PC-3 (cell line): ENCODE measurements around the gene ALDH16A1. TPM values are rescaled to one million over a fixed set of nuclear protein-coding genes. Genes with fewer than 3 reads are reported as not detected.

Source experiments
- ATAC-seq: fragments of 200-7000 bp; cut with Tn5 transposase; 2 replicates; pipeline ENCODE4 v1.9.1; 2020; ENCODE audit warnings: mild to moderate bottlenecking, moderate library complexity
- BruUV-seq: library from RNA; stranded (reverse); fragments of 400-500 nt; replicated peaks from 2 replicates; lab custom pipeline; 2021; lab: Mats Ljungman, UMichigan
- CTCF ChIA-PET: fragments of 300-600 bp; sonication (Branson Sonifier 250); formaldehyde crosslinking; loops from one replicate; lab custom pipeline; 2022; ENCODE audit warnings: antibody characterized with exemption; lab: Charles Lee
- POLR2A ChIA-PET: fragments of 300-600 bp; sonication (Branson Sonifier 250); formaldehyde crosslinking; loops from one replicate; lab custom pipeline; 2022; ENCODE audit warnings: antibody characterized with exemption; ENCODE audit not compliant: unreplicated experiment; lab: Charles Lee
- DNase-seq: peaks from one replicate; pipeline ENCODE4 v3.0.0-alpha.2; 2015
- H2AFZ ChIP-seq: fragments of 300-600 bp; sonication (generic); 2 replicates; pipeline ENCODE4 v1.6.0; 2016; ENCODE audit warnings: antibody characterized with exemption, low read length
- H3F3A ChIP-seq: fragments of 300-600 bp; sonication (generic); one replicate; pipeline ENCODE4 v1.6.0; 2017; ENCODE audit warnings: antibody characterized with exemption, low read length, control low read depth, mild to moderate bottlenecking; ENCODE audit not compliant: unreplicated experiment
- H3K27ac ChIP-seq: fragments of 300-600 bp; sonication (generic); 2 replicates; pipeline ENCODE4 v1.5.1; 2016; ENCODE audit warnings: mild to moderate bottlenecking, low read length
- H3K27me3 ChIP-seq: fragments of 300-600 bp; sonication (generic); 2 replicates; pipeline ENCODE4 v1.6.1; 2016; ENCODE audit warnings: low read length, mixed read lengths
- H3K36me3 ChIP-seq: fragments of 300-600 bp; sonication (generic); 2 replicates; pipeline ENCODE4 v1.6.1; 2016; ENCODE audit warnings: low read depth, mixed run types, low read length, mixed read lengths
- H3K4me1 ChIP-seq: fragments of 300-600 bp; sonication (generic); 2 replicates; pipeline ENCODE4 v1.5.1; 2016; ENCODE audit warnings: low read length; ENCODE audit not compliant: insufficient read depth
- H3K4me2 ChIP-seq: fragments of 300-600 bp; sonication (generic); 2 replicates; pipeline ENCODE4 v1.6.0; 2016; ENCODE audit warnings: low read length
- H3K4me3 ChIP-seq: fragments of 300-600 bp; sonication (generic); 2 replicates; pipeline ENCODE4 v1.5.1; 2016; ENCODE audit warnings: mild to moderate bottlenecking, low read length, mixed read lengths
- H3K79me2 ChIP-seq: fragments of 300-600 bp; sonication (generic); 2 replicates; pipeline ENCODE4 v1.6.1; 2017; ENCODE audit warnings: low read length, mixed read lengths
- H3K9ac ChIP-seq: fragments of 300-600 bp; sonication (generic); 2 replicates; pipeline ENCODE4 v1.6.0; 2016; ENCODE audit warnings: mild to moderate bottlenecking, low read length
- H3K9me2 ChIP-seq: fragments of 300-600 bp; sonication (generic); replicated peaks from 2 replicates; pipeline ENCODE4 v1.6.1; 2016; ENCODE audit warnings: mixed run types, low read length, mixed read lengths
- H3K9me3 ChIP-seq: fragments of 300-600 bp; sonication (generic); 2 replicates; pipeline ENCODE4 v1.6.1; 2016; ENCODE audit warnings: low read length, mixed read lengths
- H4K20me1 ChIP-seq: fragments of 300-600 bp; sonication (generic); 2 replicates; pipeline ENCODE4 v1.6.1; 2016; ENCODE audit warnings: low read length, mixed read lengths
- EZH2 ChIP-seq: fragments of 300-600 bp; sonication (generic); IDR thresholded peaks from one replicate; pipeline ENCODE4 v1.6.1; 2017; ENCODE audit warnings: antibody characterized with exemption, mild to moderate bottlenecking, low read length; ENCODE audit not compliant: unreplicated experiment
- EZH2phosphoT487 ChIP-seq: fragments of 300-600 bp; sonication (generic); IDR thresholded peaks from 2 replicates; pipeline ENCODE4 v1.6.1; 2018; ENCODE audit warnings: mild to moderate bottlenecking, antibody characterized with exemption, low read length, borderline replicate concordance
- intact Hi-C: fragments of 100-400 bp; cut with micrococcal nuclease; formaldehyde crosslinking; loops from 2 replicates; pipeline ENCODE4 v1.9.0; 2023
- total RNA-seq: library from RNA; depleted of rRNA; stranded (reverse); fragments of >200 nt; gene quantifications from 2 replicates; pipeline ENCODE4 v1.2.3, GENCODE V29; 2014
- TF ChIP-seq, protein P1 (sequence below): fragments of 300-600 bp; sonication (generic); conservative IDR thresholded peaks from 2 replicates; pipeline ENCODE4 v1.5.1; 2017; ENCODE audit warnings: antibody characterized with exemption, low read depth, mild to moderate bottlenecking, low read length

Gene ALDH16A1
- total RNA-seq, 1 experiment from 2014 or later = not detected

- TF ChIP-seq, protein P1, sequence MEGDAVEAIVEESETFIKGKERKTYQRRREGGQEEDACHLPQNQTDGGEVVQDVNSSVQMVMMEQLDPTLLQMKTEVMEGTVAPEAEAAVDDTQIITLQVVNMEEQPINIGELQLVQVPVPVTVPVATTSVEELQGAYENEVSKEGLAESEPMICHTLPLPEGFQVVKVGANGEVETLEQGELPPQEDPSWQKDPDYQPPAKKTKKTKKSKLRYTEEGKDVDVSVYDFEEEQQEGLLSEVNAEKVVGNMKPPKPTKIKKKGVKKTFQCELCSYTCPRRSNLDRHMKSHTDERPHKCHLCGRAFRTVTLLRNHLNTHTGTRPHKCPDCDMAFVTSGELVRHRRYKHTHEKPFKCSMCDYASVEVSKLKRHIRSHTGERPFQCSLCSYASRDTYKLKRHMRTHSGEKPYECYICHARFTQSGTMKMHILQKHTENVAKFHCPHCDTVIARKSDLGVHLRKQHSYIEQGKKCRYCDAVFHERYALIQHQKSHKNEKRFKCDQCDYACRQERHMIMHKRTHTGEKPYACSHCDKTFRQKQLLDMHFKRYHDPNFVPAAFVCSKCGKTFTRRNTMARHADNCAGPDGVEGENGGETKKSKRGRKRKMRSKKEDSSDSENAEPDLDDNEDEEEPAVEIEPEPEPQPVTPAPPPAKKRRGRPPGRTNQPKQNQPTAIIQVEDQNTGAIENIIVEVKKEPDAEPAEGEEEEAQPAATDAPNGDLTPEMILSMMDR = no peak
- TF ChIP-seq EZH2phosphoT487 (no peak), EZH2 (no peak)
- H3F3A ChIP-seq = no peaks in the 10 kb centered on the region
- no peaks in the 10 kb centered on the region for H3K9me3 ChIP-seq
- H3K27ac ChIP-seq = no peak overlapping the region
- no peak for ATAC-seq
- ChIA-PET POLR2A (no interaction called here), CTCF (no interaction called here)
- H3K4me3 ChIP-seq = no peak overlapping the region
- intact Hi-C loops = no loop called here
- no peak overlapping the region for H2AFZ ChIP-seq
- H3K79me2 ChIP-seq = no peaks in the 10 kb centered on the region
- H3K36me3 ChIP-seq = no peaks in the 10 kb centered on the region
- H3K4me2 ChIP-seq = no peak overlapping the region
- peaks cover 15% of the 10 kb centered on the region for H3K4me1 ChIP-seq
- no peaks in the 10 kb centered on the region for H4K20me1 ChIP-seq
- DNase-seq = no peak
- BruUV-seq = no TSS peak
- H3K9me2 ChIP-seq = no peaks in the 10 kb centered on the region
- H3K9ac ChIP-seq = no peak overlapping the region
- no peaks in the 10 kb centered on the region for H3K27me3 ChIP-seq
Observed at GRCh38 chr19:49407079-49407478, 45.9 kb upstream of the ALDH16A1 start.

GRCh38 chr19:49407482-49408015 is 45.5 kb upstream of the ALDH16A1 start:
- Histone ChIP-seq H3K79me2 (no peaks in the 10 kb centered on the region), H3K27me3 (no peaks in the 10 kb centered on the region), H3K4me3 (no peak overlapping the region), H3K9me2 (no peaks in the 10 kb centered on the region), H3K36me3 (no peaks in the 10 kb centered on the region), H3K27ac (no peak overlapping the region), H2AFZ (no peak overlapping the region), H3K9me3 (no peaks in the 10 kb centered on the region), H4K20me1 (no peaks in the 10 kb centered on the region), H3K4me2 (no peak overlapping the region), H3F3A (no peaks in the 10 kb centered on the region), H3K4me1 (peaks cover 15% of the 10 kb centered on the region), H3K9ac (no peak overlapping the region)
- intact Hi-C loops = no loop called here
- DNase-seq (no peak), ATAC-seq (no peak)
- TF ChIP-seq EZH2 = no peak
- TF ChIP-seq EZH2phosphoT487 = no peak
- TF ChIP-seq, protein P1 = no peak
- BruUV-seq = no TSS peak
- ChIA-PET CTCF (no interaction called here), POLR2A (no interaction called here)

DNA sequence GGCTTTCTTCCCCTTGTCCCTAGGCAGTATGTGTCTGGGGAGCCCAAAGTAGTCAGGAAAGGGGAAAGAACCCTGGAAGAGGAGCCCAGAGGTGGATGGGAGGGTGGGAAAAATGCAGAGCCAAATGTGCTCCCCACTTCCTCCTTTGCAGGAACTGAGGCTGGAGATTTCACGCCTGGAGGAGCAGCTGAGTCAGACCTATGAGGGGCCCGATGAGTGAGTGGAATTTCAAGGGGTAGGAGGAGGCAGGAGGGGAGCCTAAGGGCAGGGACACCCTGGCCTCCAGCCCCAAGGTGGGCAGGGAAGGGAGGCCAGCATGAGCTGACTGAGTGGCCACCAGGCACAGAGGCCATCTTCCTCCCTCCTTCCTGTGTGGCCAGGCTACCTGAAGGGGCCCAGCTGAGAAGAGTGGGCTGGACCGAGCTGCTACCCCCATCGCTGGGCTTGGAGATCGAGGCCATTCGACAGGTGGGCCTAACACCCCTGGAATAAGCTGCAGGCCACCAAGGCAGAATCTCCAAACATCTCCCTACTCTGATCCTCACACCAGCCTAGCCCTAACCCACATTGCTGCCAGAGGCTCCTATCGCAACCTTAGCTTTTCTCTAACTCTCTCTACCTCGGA is 44.1 kb upstream of the ALDH16A1 start:
- no peak overlapping the region for H3K4me3 ChIP-seq
- no peaks in the 10 kb centered on the region for H3F3A ChIP-seq
- TF ChIP-seq, protein P1 = no peak
- TF ChIP-seq EZH2 (no peak), EZH2phosphoT487 (no peak)
- H3K9ac ChIP-seq = no peak overlapping the region
- H3K27ac ChIP-seq = no peak overlapping the region
- H3K9me3 ChIP-seq = no peaks in the 10 kb centered on the region
- H3K4me2 ChIP-seq = no peak overlapping the region
- H4K20me1 ChIP-seq = no peaks in the 10 kb centered on the region
- intact Hi-C loops = no loop called here
- POLR2A ChIA-PET = no interaction called here
- peaks cover 6% of the 10 kb centered on the region for H3K4me1 ChIP-seq
- H3K9me2 ChIP-seq = no peaks in the 10 kb centered on the region
- ATAC-seq (no peak), DNase-seq (no peak)
- no peak overlapping the region for H2AFZ ChIP-seq
- no peaks in the 10 kb centered on the region for H3K36me3 ChIP-seq
- no TSS peak for BruUV-seq
- H3K79me2 ChIP-seq = no peaks in the 10 kb centered on the region
- CTCF ChIA-PET = no interaction called here
- H3K27me3 ChIP-seq = no peaks in the 10 kb centered on the region
